GM12873 (cell line): Measurements from ENCODE around the gene NDUFB6.

ENCODE experiments used
- TF ChIP-seq, protein P1 (sequence below): IDR thresholded peaks from 2 replicates; pipeline ENCODE4 v1.5.1; 2012; ENCODE audit warnings: low read depth, mild to moderate bottlenecking, moderate library complexity, low read length, control low read depth; ENCODE audit not compliant: insufficient read depth; ENCODE audit errors: missing control alignments

The NDUFB6 gene

DNA sequence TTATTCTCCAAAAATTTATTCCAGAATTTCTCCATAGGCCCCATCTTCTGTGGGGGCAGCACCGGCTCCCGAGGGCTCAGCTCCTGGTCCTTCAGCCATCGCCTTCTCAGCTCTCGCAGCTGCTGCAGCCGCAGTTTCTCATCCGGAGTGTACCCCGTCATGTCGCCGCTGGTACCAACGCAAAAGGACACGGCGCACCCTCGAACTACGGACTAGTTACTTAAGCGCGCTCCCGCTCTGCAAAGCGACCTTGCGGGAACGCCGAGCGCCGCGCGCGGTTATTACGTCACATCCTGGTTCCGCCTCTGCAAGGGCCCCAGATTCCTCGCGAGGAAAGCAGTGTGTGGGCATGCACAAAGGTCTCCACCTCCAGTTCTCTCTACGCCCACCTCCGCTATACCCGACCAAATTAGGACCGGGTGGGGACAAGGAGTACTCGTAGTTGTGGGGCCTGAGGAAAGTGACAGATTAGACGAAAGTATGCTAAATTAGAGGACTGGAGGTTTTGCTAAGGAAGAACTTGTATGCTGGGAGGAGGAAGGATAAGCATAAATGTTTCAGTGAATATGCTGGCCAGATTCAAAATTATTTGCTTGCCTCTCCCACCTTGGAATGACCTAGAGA, at the start of gene NDUFB6:
NDUFB6 (minus strand) TSS at position 260 of the 624 bp plus-strand sequence; CDS start at position 161, 99 bp downstream.
- TF ChIP-seq, protein P1, sequence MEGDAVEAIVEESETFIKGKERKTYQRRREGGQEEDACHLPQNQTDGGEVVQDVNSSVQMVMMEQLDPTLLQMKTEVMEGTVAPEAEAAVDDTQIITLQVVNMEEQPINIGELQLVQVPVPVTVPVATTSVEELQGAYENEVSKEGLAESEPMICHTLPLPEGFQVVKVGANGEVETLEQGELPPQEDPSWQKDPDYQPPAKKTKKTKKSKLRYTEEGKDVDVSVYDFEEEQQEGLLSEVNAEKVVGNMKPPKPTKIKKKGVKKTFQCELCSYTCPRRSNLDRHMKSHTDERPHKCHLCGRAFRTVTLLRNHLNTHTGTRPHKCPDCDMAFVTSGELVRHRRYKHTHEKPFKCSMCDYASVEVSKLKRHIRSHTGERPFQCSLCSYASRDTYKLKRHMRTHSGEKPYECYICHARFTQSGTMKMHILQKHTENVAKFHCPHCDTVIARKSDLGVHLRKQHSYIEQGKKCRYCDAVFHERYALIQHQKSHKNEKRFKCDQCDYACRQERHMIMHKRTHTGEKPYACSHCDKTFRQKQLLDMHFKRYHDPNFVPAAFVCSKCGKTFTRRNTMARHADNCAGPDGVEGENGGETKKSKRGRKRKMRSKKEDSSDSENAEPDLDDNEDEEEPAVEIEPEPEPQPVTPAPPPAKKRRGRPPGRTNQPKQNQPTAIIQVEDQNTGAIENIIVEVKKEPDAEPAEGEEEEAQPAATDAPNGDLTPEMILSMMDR, result no peak

DNA sequence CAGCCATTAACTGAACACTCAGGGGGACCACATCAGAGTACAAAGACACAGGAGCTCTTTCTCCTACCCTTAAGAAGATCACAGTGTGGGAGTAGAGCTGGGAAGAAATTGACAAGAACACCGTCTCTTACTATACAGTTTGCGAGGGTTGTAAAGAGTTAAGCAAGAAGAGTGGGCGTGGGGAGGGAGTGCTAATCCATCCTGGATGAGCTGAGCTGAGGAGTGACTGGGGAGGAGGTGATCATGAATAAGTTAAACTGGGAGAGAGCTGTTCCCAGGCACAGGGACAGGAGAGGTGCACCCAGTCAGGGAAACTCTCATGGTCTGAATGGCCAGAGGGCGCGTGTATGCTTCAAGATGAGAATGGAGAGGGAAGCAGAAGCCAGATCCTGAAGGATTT, 45.3 kb upstream of the NDUFB6 start:
- TF ChIP-seq, protein P1, result no peak

DNA sequence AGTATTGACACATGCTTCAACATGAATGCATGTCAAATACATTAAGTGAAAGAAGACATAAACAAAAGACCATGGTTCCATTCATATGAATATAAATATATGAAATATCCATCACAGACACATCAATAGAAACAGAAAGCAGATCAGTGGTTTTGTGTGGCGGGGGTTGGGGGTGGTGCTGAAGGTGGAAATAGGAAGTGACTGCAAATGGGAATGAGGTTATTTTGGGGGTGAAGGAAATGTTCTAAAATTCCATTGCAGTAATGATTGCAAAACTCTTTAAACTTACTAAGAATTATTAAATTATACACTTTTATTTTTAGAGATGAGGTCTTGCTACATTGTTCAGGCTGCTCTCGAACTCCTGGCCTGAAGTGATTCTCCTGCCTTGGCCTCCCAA, 33.9 kb upstream of the NDUFB6 start:
- TF ChIP-seq, protein P1, result no peak

DNA sequence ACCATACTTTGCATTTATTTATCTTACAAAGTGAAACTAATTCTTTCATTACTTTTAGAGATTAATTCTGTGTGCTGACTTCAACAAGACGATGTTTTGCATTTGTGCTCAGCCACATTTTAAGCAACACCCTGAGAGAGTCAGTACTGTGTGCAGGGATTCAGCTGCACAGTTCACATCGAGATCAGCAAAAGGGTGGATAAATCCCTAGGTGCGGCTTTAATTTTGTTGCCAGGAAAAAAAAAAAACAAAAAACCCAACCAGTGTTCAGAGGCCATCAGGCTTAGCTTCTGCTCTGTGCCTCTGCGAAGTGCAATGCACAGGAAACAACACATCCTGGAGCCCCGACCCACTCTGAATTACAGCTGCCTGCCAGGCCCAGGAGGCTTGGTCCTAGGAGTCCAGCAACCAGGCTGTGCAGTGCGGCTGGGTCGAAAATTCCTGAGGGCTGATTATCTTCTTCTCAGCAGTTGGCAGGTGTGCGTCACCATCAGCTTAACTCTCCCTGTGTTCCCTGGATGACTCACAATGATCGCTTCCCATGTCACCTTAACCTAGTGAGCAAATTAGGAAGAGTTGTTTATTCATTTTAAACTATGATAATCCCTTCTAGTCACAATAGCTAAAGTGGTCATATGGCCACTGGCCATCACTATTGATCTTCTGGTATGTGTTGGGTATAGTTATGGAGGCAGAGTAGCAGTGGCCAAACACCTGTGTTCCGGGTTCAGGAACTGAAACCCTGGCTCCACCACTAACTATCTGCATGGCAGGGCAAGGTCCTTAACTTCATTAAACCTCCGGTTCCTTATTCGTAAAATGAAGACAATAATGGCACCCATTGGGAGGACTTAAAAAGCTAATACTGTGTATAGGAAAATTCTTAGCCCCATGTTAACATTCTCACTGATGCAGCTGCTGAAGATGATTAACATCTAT, 31.2 kb upstream of the NDUFB6 start:
- TF ChIP-seq, protein P1, result no peak

DNA sequence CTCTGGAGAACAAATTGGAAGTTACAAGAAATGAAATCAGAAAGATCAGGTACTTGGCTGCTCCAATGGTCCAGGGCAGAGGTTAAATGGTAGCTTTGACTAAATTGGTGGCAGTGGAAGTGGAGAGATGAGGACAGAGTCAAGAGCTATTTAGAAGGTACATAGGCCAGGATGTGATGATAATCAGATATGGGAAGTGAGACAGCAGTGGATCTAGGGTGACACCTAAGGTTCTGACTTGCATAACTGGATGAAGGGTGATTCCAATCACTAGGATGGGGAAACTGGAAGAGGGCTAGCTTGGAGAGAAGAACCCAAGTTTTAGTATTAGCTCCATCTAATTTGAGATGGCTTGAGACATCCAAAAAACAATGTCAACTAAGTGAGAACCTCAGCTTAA, 24.0 kb upstream of the NDUFB6 start:
- TF ChIP-seq, protein P1, result no peak

DNA sequence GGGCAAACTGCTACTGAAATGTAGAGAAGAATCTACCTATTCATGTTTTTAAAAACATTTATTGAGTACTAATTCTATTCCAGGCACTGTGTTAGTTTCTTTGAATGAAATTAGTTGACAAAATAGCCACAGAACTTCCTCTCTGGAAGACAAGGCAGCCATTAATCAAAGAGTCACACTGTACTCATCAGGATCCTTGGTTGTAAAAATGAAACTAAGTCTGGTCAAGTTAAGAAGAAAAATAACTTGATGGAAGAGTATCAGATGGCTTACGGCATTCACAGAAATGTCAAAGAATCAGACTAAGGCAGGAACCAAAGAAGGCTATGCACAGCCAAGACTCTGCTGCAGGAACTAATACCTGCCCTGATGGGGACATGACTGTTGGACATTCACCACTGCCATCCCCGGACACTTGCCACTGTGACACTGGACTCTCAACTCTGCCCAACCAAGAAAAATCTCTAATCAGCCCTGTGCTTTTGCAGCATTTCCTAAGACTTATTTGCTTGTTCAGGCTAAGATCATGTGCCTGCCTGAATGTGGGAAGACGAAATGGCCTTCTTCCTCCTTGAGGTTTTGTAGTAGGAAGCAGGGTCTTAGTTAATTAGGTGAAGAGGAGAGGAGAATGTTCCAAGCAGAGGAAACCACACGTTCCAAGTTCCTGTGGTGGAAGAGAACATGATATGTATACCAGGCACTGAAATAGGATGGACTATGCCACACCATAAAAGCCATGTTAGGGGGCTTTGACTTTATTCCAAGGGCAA, 23.3 kb upstream of the NDUFB6 start:
- TF ChIP-seq, protein P1, result no peak

DNA sequence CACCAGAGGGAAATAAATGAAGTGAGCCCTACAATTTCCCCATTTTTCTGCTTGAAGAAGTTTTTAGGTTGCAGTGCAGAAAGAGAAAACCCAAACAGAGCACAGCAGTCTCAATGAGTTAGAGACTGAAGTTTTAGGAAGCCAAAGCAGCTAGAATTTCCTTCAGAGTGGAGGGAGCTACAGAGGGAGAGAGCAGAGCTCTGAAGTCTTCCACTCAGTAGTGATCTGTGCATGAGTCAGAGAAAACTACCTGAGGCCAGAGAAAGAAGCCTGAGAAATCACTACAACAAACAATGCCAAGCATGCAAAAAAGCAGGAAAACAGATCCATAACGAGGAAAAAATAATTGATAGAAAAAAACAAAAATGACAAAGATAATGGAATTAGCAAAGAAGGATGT, 17.9 kb upstream of the NDUFB6 start:
- TF ChIP-seq, protein P1, result no peak
